Neuron (in vitro differentiated cells): Measurements from ENCODE around the gene CTLA4.
"Not testable (repeated sequence)": the region's sequence is repeated elsewhere in the genome, so short reads cannot be mapped to it uniquely, and the experiment has no call there.

Experiments used
- H2AFZ ChIP-seq: one replicate; pipeline ENCODE4 v1.6.1; 2013; ENCODE audit warnings: low read depth, mild to moderate bottlenecking, inconsistent platforms, low read length, moderate library complexity
- H3K27me3 ChIP-seq: one replicate; pipeline ENCODE4 v1.6.1; 2013; ENCODE audit warnings: low read length; ENCODE audit not compliant: insufficient read depth
- H3K36me3 ChIP-seq: one replicate; pipeline ENCODE4 v1.6.1; 2013; ENCODE audit warnings: low read length; ENCODE audit not compliant: insufficient read depth
- H3K4me1 ChIP-seq: one replicate; pipeline ENCODE4 v1.6.1; 2013; ENCODE audit warnings: low read length; ENCODE audit not compliant: insufficient read depth
- H3K4me3 ChIP-seq: 2 replicates; pipeline ENCODE4 v1.5.1; 2013; ENCODE audit warnings: mild to moderate bottlenecking, low read length, moderate library complexity
- H3K9me3 ChIP-seq: one replicate; pipeline ENCODE4 v1.6.1; 2013; ENCODE audit warnings: low read length

Gene CTLA4

GRCh38 chr2:203861607-203862006 is 6.0 kb upstream of the CTLA4 start:
- H3K36me3 ChIP-seq, result no peaks in the 10 kb centered on the region
- H3K4me3 ChIP-seq, result no peak overlapping the region
- no peaks in the 10 kb centered on the region for H3K4me1 ChIP-seq
- peaks cover 3% of the 10 kb centered on the region for H3K27me3 ChIP-seq
- no peaks in the 10 kb centered on the region for H3K9me3 ChIP-seq
- H2AFZ ChIP-seq, result no peak overlapping the region

DNA sequence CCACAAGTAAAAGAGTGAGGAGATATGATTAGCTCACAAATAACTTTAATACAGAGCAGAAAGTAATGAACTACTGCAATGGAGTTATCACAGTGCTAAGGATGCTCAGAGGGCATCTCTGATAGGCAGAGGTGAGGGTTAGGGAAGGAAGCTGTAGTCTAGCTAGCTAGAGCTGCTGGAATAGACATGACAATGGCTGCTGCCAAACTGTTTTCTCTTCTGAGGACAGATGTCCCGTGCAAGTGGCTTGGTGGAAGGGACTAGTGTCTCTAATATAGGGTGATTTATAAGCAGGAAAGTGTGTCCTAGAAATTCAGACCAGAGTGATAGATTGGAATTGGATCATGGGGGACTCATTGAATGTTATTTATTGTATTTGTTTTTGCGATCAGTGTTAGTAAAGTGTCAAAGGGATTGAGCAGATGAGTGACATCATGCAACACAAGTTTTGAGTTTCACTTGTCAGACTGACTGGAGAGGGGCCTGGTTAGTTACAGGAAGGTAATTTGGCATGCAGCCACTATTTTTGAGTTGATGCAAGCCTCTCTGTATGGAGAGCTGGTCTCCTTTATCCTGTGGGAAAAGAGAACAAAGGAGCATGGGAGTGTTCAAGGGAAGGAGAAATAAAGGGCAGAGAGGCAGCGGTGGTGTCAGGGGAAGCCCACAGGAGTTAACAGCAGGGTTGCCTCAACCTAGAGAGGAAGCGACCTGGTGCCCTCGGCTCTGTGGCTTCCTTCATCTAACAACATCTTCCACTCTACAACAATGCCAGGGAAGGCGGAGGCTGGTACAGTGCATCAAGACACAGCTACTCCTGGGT is 1.9 kb downstream of the CTLA4 start:
- no peak overlapping the region for H3K4me3 ChIP-seq
- no peaks in the 10 kb centered on the region for H3K9me3 ChIP-seq
- H2AFZ ChIP-seq, result no peak overlapping the region
- no peaks in the 10 kb centered on the region for H3K36me3 ChIP-seq
- H3K4me1 ChIP-seq, result peaks cover 10% of the 10 kb centered on the region
- H3K27me3 ChIP-seq, result peaks cover 6% of the 10 kb centered on the region

DNA sequence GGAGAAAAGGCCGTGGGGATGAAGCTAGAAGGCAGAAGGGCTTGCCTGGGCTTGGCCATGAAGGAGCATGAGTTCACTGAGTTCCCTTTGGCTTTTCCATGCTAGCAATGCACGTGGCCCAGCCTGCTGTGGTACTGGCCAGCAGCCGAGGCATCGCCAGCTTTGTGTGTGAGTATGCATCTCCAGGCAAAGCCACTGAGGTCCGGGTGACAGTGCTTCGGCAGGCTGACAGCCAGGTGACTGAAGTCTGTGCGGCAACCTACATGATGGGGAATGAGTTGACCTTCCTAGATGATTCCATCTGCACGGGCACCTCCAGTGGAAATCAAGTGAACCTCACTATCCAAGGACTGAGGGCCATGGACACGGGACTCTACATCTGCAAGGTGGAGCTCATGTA is 2.9 kb downstream of the CTLA4 start:
- H3K27me3 ChIP-seq, result peaks cover 6% of the 10 kb centered on the region
- H3K4me1 ChIP-seq, result peaks cover 10% of the 10 kb centered on the region
- H3K4me3 ChIP-seq, result no peak overlapping the region
- H3K36me3 ChIP-seq, result no peaks in the 10 kb centered on the region
- H3K9me3 ChIP-seq, result no peaks in the 10 kb centered on the region
- H2AFZ ChIP-seq, result no peak overlapping the region

GRCh38 chr2:203870941-203871340 is 3.4 kb downstream of the CTLA4 start:
- Histone ChIP-seq H2AFZ (no peak overlapping the region), H3K4me1 (peaks cover 10% of the 10 kb centered on the region), H3K9me3 (no peaks in the 10 kb centered on the region), H3K36me3 (no peaks in the 10 kb centered on the region), H3K4me3 (no peak overlapping the region), H3K27me3 (peaks cover 6% of the 10 kb centered on the region)

GRCh38 chr2:203871371-203871983 is 3.9 kb downstream of the CTLA4 start:
- peaks cover 8% of the 10 kb centered on the region for H3K27me3 ChIP-seq
- H2AFZ ChIP-seq, result no peak overlapping the region
- H3K4me3 ChIP-seq, result no peak overlapping the region
- no peaks in the 10 kb centered on the region for H3K36me3 ChIP-seq
- H3K9me3 ChIP-seq, result no peaks in the 10 kb centered on the region
- peaks cover 10% of the 10 kb centered on the region for H3K4me1 ChIP-seq

DNA sequence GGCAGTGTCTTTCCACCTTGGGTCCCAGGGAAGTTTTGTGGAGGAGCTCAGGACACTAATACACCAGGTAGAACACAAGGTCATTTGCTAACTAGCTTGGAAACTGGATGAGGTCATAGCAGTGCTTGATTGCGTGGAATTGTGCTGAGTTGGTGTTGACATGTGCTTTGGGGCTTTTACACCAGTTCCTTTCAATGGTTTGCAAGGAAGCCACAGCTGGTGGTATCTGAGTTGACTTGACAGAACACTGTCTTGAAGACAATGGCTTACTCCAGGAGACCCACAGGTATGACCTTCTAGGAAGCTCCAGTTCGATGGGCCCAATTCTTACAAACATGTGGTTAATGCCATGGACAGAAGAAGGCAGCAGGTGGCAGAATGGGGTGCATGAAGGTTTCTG is 5.9 kb downstream of the CTLA4 start:
- Histone ChIP-seq H3K9me3 (no peaks in the 10 kb centered on the region), H3K36me3 (no peaks in the 10 kb centered on the region), H3K4me3 (no peak overlapping the region), H2AFZ (no peak overlapping the region), H3K4me1 (peaks cover 10% of the 10 kb centered on the region), H3K27me3 (peaks cover 2% of the 10 kb centered on the region)

DNA sequence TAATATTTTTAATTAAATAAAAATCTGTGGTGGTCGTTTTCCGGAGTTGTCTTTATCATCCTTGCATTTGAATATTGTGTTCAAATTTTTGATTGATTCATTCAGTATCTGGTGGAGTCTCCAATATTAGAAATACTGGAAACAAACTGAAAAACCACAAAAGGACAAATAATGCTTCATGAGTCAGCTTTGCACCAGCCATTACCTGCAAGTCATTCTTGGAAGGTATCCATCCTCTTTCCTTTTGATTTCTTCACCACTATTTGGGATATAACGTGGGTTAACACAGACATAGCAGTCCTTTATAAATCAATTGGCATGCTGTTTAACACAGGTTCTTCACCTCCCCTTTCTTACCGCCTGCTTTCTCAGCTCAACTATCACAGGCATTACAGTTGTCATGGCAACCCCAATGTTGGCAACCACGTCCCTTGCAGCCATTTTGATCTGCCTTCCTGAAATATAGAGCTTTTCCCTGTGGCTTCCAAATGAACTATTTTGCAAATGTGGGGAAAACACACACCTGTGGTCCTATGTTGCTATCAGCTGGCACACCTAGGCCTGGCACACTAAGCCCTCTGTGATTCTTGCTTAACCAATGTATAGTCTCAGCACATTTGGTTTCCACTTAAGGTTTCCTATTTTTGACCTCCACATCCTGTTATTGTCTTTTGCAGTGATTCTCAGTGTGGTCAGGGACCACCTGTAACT is 6.5 kb downstream of the CTLA4 start:
- H3K36me3 ChIP-seq, result no peaks in the 10 kb centered on the region
- H3K27me3 ChIP-seq, result peaks cover 2% of the 10 kb centered on the region
- H2AFZ ChIP-seq, result peak overlapping the region; percentile 58
- H3K4me3 ChIP-seq, result no peak overlapping the region
- H3K9me3 ChIP-seq, result no peaks in the 10 kb centered on the region
- peaks cover 10% of the 10 kb centered on the region for H3K4me1 ChIP-seq

GRCh38 chr2:203875471-203875870 is 7.9 kb downstream of the CTLA4 start:
- no peaks in the 10 kb centered on the region for H3K9me3 ChIP-seq
- no peak overlapping the region for H2AFZ ChIP-seq
- H3K27me3 ChIP-seq, result peaks cover 2% of the 10 kb centered on the region
- no peaks in the 10 kb centered on the region for H3K36me3 ChIP-seq
- no peak overlapping the region for H3K4me3 ChIP-seq
- H3K4me1 ChIP-seq, result peaks cover 4% of the 10 kb centered on the region

DNA sequence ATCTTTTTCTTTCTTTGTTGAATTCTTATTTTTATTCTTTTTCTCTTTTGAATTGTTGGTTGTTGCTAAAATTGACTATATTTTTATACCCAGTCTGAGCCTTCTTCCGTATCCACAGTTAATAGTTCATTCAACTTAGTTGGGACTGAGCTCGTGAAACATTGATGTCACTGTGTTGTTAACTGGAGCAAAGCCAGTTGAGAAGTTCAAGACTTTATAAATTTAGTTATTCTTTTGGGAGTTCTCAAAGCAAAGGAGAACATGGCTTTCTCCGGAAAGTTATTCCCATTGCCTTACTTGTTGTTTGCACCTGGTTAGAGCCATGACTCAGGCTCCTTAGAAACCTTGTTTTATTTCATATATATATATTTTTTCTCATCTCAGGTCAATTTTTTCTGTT is 8.8 kb downstream of the CTLA4 start:
- no peaks in the 10 kb centered on the region for H3K36me3 ChIP-seq
- peaks cover 4% of the 10 kb centered on the region for H3K4me1 ChIP-seq
- no peak overlapping the region for H3K4me3 ChIP-seq
- H3K9me3 ChIP-seq, result no peaks in the 10 kb centered on the region
- no peak overlapping the region for H2AFZ ChIP-seq
- H3K27me3 ChIP-seq, result peaks cover 2% of the 10 kb centered on the region

DNA sequence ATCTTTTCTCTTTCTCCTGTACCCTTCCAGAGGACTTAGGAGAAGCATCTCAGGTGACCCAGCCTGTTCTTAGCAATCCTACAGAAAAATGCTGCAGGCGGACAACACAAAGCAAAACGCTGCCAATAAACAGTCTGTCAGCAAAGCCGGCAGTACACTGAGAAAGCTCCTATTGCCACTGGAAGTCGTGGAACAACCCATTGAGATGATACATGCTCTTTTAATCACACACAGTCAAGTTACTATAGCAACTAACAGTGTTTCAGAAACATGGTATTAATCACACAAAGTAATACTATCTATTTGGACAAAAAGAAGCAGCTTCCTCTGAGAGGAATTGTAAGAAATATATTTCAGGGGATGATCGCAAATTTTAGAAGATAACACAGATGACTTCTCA is 10.5 kb downstream of the CTLA4 start:
- Histone ChIP-seq H3K4me1 (peaks cover 4% of the 10 kb centered on the region), H3K36me3 (no peaks in the 10 kb centered on the region), H3K9me3 (no peaks in the 10 kb centered on the region), H3K27me3 (peaks cover 2% of the 10 kb centered on the region), H3K4me3 (no peak overlapping the region), H2AFZ (no peak overlapping the region)

GRCh38 chr2:203880557-203881125 is 13.1 kb downstream of the CTLA4 start:
- no peaks in the 10 kb centered on the region for H3K9me3 ChIP-seq
- no peaks in the 10 kb centered on the region for H3K36me3 ChIP-seq
- peaks cover 2% of the 10 kb centered on the region for H3K27me3 ChIP-seq
- H3K4me3 ChIP-seq, result no peak overlapping the region
- H3K4me1 ChIP-seq, result no peaks in the 10 kb centered on the region
- no peak overlapping the region for H2AFZ ChIP-seq

- H3K27me3 ChIP-seq, H2AFZ ChIP-seq, H3K9me3 ChIP-seq, H3K4me3 ChIP-seq, H3K36me3 ChIP-seq, H3K4me1 ChIP-seq: not testable (repeated sequence)
Measured at GRCh38 chr2:203881185-203881584, 13.6 kb downstream of the CTLA4 start.

GRCh38 chr2:203882551-203882950 is 15.0 kb downstream of the CTLA4 start:
- Histone ChIP-seq H3K9me3 (no peaks in the 10 kb centered on the region), H3K27me3 (no peaks in the 10 kb centered on the region), H3K36me3 (no peaks in the 10 kb centered on the region), H3K4me1 (peaks cover 3% of the 10 kb centered on the region), H3K4me3 (no peak overlapping the region), H2AFZ (no peak overlapping the region)
